HEK293 (cell line): ENCODE data around the gene CDK17.

ENCODE experiments used
- REPIN1 ChIP-seq: fragments of 450-650 bp; formaldehyde crosslinking; IDR thresholded peaks from 2 replicates; pipeline ENCODE4 v1.5.1; 2017; ENCODE audit warnings: missing biosample characterization, missing genetic modification characterization, low read depth
- ZBTB10 ChIP-seq: fragments of 450-650 bp; formaldehyde crosslinking; IDR thresholded peaks from 2 replicates; pipeline ENCODE4 v1.5.1; 2016; ENCODE audit warnings: missing biosample characterization, missing genetic modification characterization
- ZBTB17 ChIP-seq: fragments of 450-650 bp; formaldehyde crosslinking; IDR thresholded peaks from 2 replicates; pipeline ENCODE4 v1.5.1; 2016; ENCODE audit warnings: missing biosample characterization, missing genetic modification characterization
- ZBTB7A ChIP-seq: fragments of 450-650 bp; formaldehyde crosslinking; IDR thresholded peaks from 2 replicates; pipeline ENCODE4 v1.5.1; 2016; ENCODE audit warnings: low read depth, missing biosample characterization, missing genetic modification characterization
- ZFP3 ChIP-seq: fragments of 450-650 bp; formaldehyde crosslinking; IDR thresholded peaks from 2 replicates; pipeline ENCODE4 v1.5.1; 2016; ENCODE audit warnings: low read depth, missing biosample characterization, missing genetic modification characterization
- ZNF10 ChIP-seq: fragments of 450-650 bp; formaldehyde crosslinking; IDR thresholded peaks from 2 replicates; pipeline ENCODE4 v1.5.1; 2017; ENCODE audit warnings: missing biosample characterization, missing genetic modification characterization
- ZNF660 ChIP-seq: fragments of 450-650 bp; IDR thresholded peaks from 2 replicates; pipeline ENCODE4 v1.5.1; 2018; ENCODE audit warnings: missing biosample characterization, mild to moderate bottlenecking, missing genetic modification characterization

GRCh38 chr12:96434107-96434506 is 33.9 kb upstream of the CDK17 start:
- TF ChIP-seq ZNF660 (tag by site-specific recombination) (no peak), ZBTB10 (tag by site-specific recombination) (no peak), ZNF10 (tag by site-specific recombination) (no peak), ZFP3 (tag by site-specific recombination) (no peak), ZBTB7A (no peak), ZBTB17 (tag by site-specific recombination) (no peak), REPIN1 (no peak)
